ENCODE data around the gene COMMD1. TPM values are rescaled to one million over a fixed set of nuclear protein-coding genes. Genes with fewer than 3 reads are reported as not detected.

Gene COMMD1
- polyA plus RNA-seq, 1 of the 3 experiments (the other 2 are of a cell fraction) = 32.5 TPM

- TF ChIP-seq MXI1 (IDR thresholded peaks at IDR 0.05; ENCODE audit: low read depth, low read length) = no peak
- no peak for TF ChIP-seq REST (IDR thresholded peaks at IDR 0.05; ENCODE audit: low read depth, low read length)
- no peak for TF ChIP-seq USF2 (IDR thresholded peaks at IDR 0.05; ENCODE audit: borderline replicate concordance, low read depth, low read length)
- TF ChIP-seq ELF1 (IDR thresholded peaks at IDR 0.05) = no peak
- TF ChIP-seq YY1 (IDR thresholded peaks at IDR 0.05; ENCODE audit: low read depth) = no peak
- TF ChIP-seq FOXJ3 (CRISPR knock-in tag; IDR thresholded peaks at IDR 0.05) = no peak
These were observed 137.5 kb downstream of the COMMD1 start (continued) for GRCh38 chr2:62042944-62043343.

GRCh38 chr2:62045017-62045543 is 139.6 kb downstream of the COMMD1 start:
- no peaks in the 10 kb centered on the region for H3K36me3 ChIP-seq (replicated peaks in 1 of 2; ENCODE audit: control insufficient read depth in 1 of 2, insufficient read depth in 2 of 2, low read length in 1 of 2)
- H3K4me3 ChIP-seq (ENCODE audit: low read depth in 2 of 2, low read length in 1 of 2) = no peak overlapping the region
- ChIA-PET POLR2A (no interaction called here), CTCF (no interaction called here)
- H4K20me1 ChIP-seq (ENCODE audit: insufficient read depth) = no peaks in the 10 kb centered on the region
- H3K27ac ChIP-seq (ENCODE audit: low read depth in 2 of 2, low read length in 1 of 2) = no peak overlapping the region
- no peaks in the 10 kb centered on the region for H3K9me2 ChIP-seq
- H3K9ac ChIP-seq = no peak overlapping the region
- no peaks in the 10 kb centered on the region for H3K27me3 ChIP-seq (ENCODE audit: insufficient read depth)
- H3K9me3 ChIP-seq = peaks cover 12% of the 10 kb centered on the region; the same call in 1 of the 2 replicates
- 56% methylated on average over 3 of the region's 3 CpGs for WGBS (ENCODE audit: low lambda C conversion rate)
- no peak overlapping the region for H2AFZ ChIP-seq (ENCODE audit: low read depth)
- H3K4me1 ChIP-seq (ENCODE audit: control insufficient read depth in 1 of 2, insufficient read depth in 2 of 2, low read depth in 1 of 2, low read length in 1 of 2) = peaks cover 0 to 3% of the 10 kb centered on the region in 2 experiments; a peak in 1 of 4 replicates
- H3F3A ChIP-seq (replicated peaks; ENCODE audit: insufficient read depth) = no peaks in the 10 kb centered on the region
- DNase-seq = no peak
- no peak overlapping the region for H3K4me2 ChIP-seq
- no peaks in the 10 kb centered on the region for H3K79me2 ChIP-seq (ENCODE audit: insufficient read depth)
- no peak for TF ChIP-seq POLR2AphosphoS5 (IDR thresholded peaks at IDR 0.05; ENCODE audit: low read depth, low read length)
- no peak for TF ChIP-seq MXI1 (IDR thresholded peaks at IDR 0.05; ENCODE audit: low read depth, low read length)
- no peak for TF ChIP-seq NFIC (IDR thresholded peaks at IDR 0.05; ENCODE audit: borderline replicate concordance)
- no peak for TF ChIP-seq EZH2phosphoT487 (IDR thresholded peaks at IDR 0.05; ENCODE audit: borderline replicate concordance, low read depth)
- no peak for TF ChIP-seq YY1 (IDR thresholded peaks at IDR 0.05; ENCODE audit: low read depth)
- no peak for TF ChIP-seq EP300 (IDR thresholded peaks at IDR 0.05; ENCODE audit: borderline replicate concordance in 1 of 2, low read depth in 1 of 2, low read length in 1 of 2)
- no peak for TF ChIP-seq ZBTB33 (IDR thresholded peaks at IDR 0.05; ENCODE audit: borderline replicate concordance, low read depth)
- no peak for TF ChIP-seq FOXJ3 (CRISPR knock-in tag; IDR thresholded peaks at IDR 0.05)
- TF ChIP-seq CHD2 (IDR thresholded peaks at IDR 0.05; ENCODE audit: low read length, partially characterized antibody) = no peak
- no peak for TF ChIP-seq PBX3 (IDR thresholded peaks at IDR 0.05)
- no peak for TF ChIP-seq TEAD4 (IDR thresholded peaks at IDR 0.05; ENCODE audit: borderline replicate concordance, insufficient read depth)
- no peak for TF ChIP-seq REST (IDR thresholded peaks at IDR 0.05; ENCODE audit: low read depth, low read length)
- TF ChIP-seq USF1 (IDR thresholded peaks at IDR 0.05; ENCODE audit: borderline replicate concordance, low read depth) = no peak
- TF ChIP-seq SIN3A (IDR thresholded peaks at IDR 0.05; ENCODE audit: borderline replicate concordance, low read depth, low read length) = no peak
- TF ChIP-seq RFX5 (IDR thresholded peaks at IDR 0.05; ENCODE audit: low read length) = no peak
- no peak for TF ChIP-seq RCOR1 (IDR thresholded peaks at IDR 0.05; ENCODE audit: low read length)
